Esophagus muscularis mucosa (tissue), 4 donors: ENCODE results near the gene SPDYE17. TPM values are rescaled to one million over a fixed set of nuclear protein-coding genes. Genes with fewer than 3 reads are reported as not detected.
A peak's percentile ranks its signal among the peaks of the same experiment; 100 is the strongest.
"Not testable (repeated sequence)": the region's sequence is repeated elsewhere in the genome, so short reads cannot be mapped to it uniquely, and the experiment has no call there.

Experiments
- DNase-seq: peaks from one replicate; pipeline ENCODE4 v3.0.0-alpha.2; 2017; ENCODE audit errors: extremely low spot score
- H3K27ac ChIP-seq, 4 donors: fragments of 200-600 bp; sonication (generic); replicated peaks in 1 of 4; 1 replicate in 3 of 4; 2 replicates in 1 of 4; pipeline ENCODE4 v1.5.1; 2016 to 2019; ENCODE audit warnings: mild to moderate bottlenecking in 1 of 4
- H3K27me3 ChIP-seq, 4 donors: fragments of 200-600 bp; sonication (generic); one replicate each; pipeline versions ENCODE4 v1.5.1 to v1.6.0; 2016 to 2019
- H3K36me3 ChIP-seq, 4 donors: fragments of 200-600 bp; sonication (generic); one replicate each; pipeline ENCODE4 v1.5.1; 2016 to 2019
- H3K4me1 ChIP-seq, 4 donors: fragments of 200-600 bp; sonication (generic); one replicate each; pipeline ENCODE4 v1.5.1; 2016 to 2019
- H3K4me3 ChIP-seq, 4 donors: fragments of 200-600 bp; sonication (generic); 1 replicate in 2 of 4; 2 replicates in 2 of 4; pipeline ENCODE4 v1.5.1; 2016 to 2019; ENCODE audit warnings: mild to moderate bottlenecking in 4 of 4, moderate library complexity in 1 of 4
- H3K9me3 ChIP-seq, 4 donors: fragments of 200-600 bp; sonication (generic); 1 replicate in 3 of 4; 2 replicates in 1 of 4; pipeline ENCODE4 v1.5.1; 2016 to 2019
- WGBS: methylation state at CpG from one replicate; pipeline ENCODE4 v1.1.5; 2018; 5-methylcytosine and 5-hydroxymethylcytosine counted together
- intact Hi-C: fragments of 100-400 bp; cut with DNase I; formaldehyde crosslinking; loops from one replicate; pipeline ENCODE4 v1.15.1; 2023
- total RNA-seq, 4 donors: library from RNA; depleted of rRNA; stranded (reverse); fragments of >200 nt; gene quantifications; one replicate each; pipeline versions ENCODE4 v1.1.0 to v1.2.1, GENCODE V29; 2016

Gene SPDYE17
- total RNA-seq = not detected

DNA sequence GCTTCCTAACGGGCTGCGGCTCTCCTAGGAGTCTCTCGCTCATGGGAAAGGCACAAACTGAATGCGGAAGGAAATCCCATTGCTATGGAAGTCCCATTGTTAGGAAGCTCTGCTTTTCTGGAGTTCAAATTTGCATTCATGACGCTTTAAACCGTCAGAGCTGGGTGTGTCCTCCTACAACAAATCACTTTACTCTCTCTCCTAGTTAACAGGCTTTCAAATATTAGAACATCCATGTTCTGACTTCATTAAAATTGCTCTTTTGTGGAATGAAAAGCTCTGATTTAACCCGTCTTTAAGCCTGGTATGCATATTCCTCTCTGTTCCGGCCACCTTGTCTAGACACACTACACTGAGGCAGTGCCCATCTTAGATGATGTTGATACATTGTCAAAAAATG is at the start of gene SPDYE17:
Gene SPDYE17, minus strand, starts transcription at position 101 of the 400 bp plus-strand sequence. CDS start 1,791 bp downstream, outside the sequence.
- H3K9me3 ChIP-seq, H3K4me1 ChIP-seq, H3K27ac ChIP-seq, H3K27me3 ChIP-seq, H3K36me3 ChIP-seq, intact Hi-C loops, DNase-seq, H3K4me3 ChIP-seq: not testable (repeated sequence)
- no CpG with 5 or more reads among the region's 8 CpGs for WGBS

DNA sequence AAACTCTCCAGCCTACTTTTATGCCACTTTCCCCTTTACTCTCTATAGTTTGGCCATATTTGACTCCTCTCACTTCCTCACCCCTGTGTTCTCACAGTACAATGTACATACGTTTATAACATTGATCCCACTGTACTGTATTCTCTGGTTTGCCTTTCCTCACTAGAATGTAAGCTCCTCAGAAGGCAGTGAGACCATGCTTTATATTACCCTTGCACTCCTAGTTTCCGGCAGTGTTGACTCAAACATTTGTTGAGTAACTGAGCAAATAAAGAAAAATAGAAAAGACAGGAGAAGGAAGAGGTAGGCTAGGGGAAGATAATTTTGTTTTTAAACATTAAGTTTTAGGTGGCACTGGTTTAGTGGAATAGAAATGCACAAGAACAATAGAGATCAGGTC is 48.1 kb upstream of the SPDYE17 start:
- H3K27me3 ChIP-seq, H3K27ac ChIP-seq, H3K4me3 ChIP-seq, H3K36me3 ChIP-seq, DNase-seq, intact Hi-C loops, H3K9me3 ChIP-seq, H3K4me1 ChIP-seq: not testable (repeated sequence)
- 77% methylated on average over 2 of the region's 2 CpGs for WGBS

DNA sequence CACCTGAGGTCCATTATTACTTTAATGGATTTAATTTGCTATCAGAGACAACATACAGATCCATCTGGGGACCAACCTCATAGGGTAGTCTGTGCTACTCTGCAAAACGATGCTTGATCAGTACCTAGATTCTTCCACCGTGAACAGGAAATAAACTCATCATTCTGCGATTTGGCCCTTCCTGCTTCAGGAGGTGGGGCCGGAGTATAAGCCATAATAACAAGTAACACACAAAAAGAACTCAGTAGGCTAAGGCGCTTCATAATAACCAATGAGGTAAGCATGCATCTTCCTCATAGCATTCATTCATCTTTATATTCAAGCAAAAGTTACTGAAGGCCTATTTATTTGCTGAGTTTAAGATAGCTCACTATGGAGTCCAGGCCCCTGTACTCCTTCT is 47.5 kb upstream of the SPDYE17 start:
- H3K27ac ChIP-seq, intact Hi-C loops, H3K4me3 ChIP-seq, DNase-seq, H3K9me3 ChIP-seq, H3K36me3 ChIP-seq, H3K4me1 ChIP-seq, H3K27me3 ChIP-seq: not testable (repeated sequence)
- WGBS = no CpG with 5 or more reads among the region's 5 CpGs

DNA sequence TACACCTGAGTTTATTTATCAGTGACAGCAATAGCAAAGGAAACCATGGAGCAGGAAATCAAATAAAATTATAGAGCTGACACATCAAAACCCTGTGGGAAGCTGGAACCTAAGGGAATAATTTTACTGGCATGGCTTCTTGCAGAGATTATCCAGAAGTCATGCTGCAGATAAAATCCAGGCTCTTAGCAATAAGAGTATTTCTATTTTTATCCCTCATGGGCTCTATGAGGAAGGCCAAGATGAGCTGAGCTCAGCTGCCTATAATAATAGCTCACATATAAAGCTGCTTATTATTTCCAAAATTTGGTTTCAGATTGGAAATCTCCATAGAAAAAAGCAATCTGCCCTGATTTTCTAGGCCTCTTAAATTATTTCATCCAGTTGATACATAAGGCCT is 47.0 kb upstream of the SPDYE17 start:
- DNase-seq, H3K4me1 ChIP-seq, H3K9me3 ChIP-seq, H3K4me3 ChIP-seq, H3K27me3 ChIP-seq, intact Hi-C loops, H3K27ac ChIP-seq, H3K36me3 ChIP-seq: not testable (repeated sequence)

GRCh38 chr7:77077060-77077459 is 44.9 kb upstream of the SPDYE17 start:
- H3K27ac ChIP-seq, DNase-seq, intact Hi-C loops, H3K27me3 ChIP-seq, H3K36me3 ChIP-seq, H3K4me3 ChIP-seq, H3K9me3 ChIP-seq: not testable (repeated sequence)
- peaks cover 0 to 10% (median 3%) of the 10 kb centered on the region in 4 donors for H3K4me1 ChIP-seq
- 84% methylated on average over 5 of the region's 5 CpGs for whole genome bisulfite sequencing

GRCh38 chr7:77074786-77075396 is 42.7 kb upstream of the SPDYE17 start:
- H3K9me3 ChIP-seq, H3K27ac ChIP-seq, intact Hi-C loops, H3K27me3 ChIP-seq, DNase-seq, H3K4me3 ChIP-seq, H3K36me3 ChIP-seq: not testable (repeated sequence)
- peaks cover 0 to 10% (median 3%) of the 10 kb centered on the region in 4 donors for H3K4me1 ChIP-seq
- WGBS = 71% methylated on average over 1 of the region's 6 CpGs

DNA sequence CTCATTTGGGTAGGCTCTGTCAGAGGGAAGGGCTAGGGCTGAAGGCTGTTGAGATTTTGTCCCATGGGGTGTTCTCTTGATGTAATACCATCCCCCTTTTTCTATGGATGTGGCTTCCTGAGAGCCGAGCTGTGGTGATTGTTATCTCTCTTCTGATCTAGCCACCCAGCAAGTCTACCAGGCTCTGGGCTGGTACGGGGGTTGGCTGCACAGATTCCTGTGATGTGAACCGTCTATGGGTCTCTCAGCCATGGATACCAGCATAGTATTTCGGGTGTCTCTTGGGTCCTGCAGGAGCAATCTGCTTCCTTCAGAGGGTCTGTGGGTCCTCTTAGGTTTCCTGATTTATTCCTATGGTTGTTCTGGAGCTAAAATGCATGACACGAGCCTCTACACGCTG is 38.9 kb upstream of the SPDYE17 start:
- DNase-seq, H3K27ac ChIP-seq, H3K36me3 ChIP-seq, H3K9me3 ChIP-seq, H3K4me1 ChIP-seq, H3K4me3 ChIP-seq, H3K27me3 ChIP-seq, intact Hi-C loops: not testable (repeated sequence)
- 100% methylated on average over 5 of the region's 6 CpGs for whole genome bisulfite sequencing

DNA sequence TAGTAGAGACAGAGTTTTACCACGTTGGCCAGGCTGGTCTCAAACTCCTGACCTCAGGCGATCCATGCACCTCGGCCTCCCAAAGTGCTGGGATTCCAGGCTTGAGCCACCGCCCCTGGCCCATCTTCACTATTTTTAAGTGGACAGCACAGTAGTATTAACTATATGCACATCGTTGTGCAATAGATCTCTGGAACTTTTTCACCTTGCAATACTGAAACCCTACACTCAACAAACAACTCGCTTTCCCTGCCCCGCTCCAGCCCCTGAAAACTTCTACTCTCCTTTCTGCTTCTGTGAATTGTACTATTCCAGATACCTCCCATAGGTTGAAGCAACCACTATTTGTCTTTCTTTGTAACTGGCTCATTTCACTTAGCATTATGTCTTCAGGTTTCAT is 33.7 kb upstream of the SPDYE17 start:
- 95% methylated on average over 7 of the region's 7 CpGs for WGBS
- H3K27ac ChIP-seq, H3K27me3 ChIP-seq, H3K4me3 ChIP-seq, intact Hi-C loops, DNase-seq, H3K9me3 ChIP-seq, H3K4me1 ChIP-seq: not testable (repeated sequence)
- H3K36me3 ChIP-seq = peaks cover 0 to 12% (median 0%) of the 10 kb centered on the region in 4 donors

- H3K27ac ChIP-seq, DNase-seq, H3K4me3 ChIP-seq, H3K4me1 ChIP-seq, H3K9me3 ChIP-seq, H3K27me3 ChIP-seq, intact Hi-C loops: not testable (repeated sequence)
- peaks cover 0 to 17% (median 2%) of the 10 kb centered on the region in 4 donors for H3K36me3 ChIP-seq
- WGBS = 90% methylated on average over 3 of the region's 4 CpGs
Observed at GRCh38 chr7:77063732-77064131, 31.6 kb upstream of the SPDYE17 start.

- H3K9me3 ChIP-seq, H3K4me1 ChIP-seq, H3K4me3 ChIP-seq, H3K27ac ChIP-seq, H3K27me3 ChIP-seq, DNase-seq, intact Hi-C loops: not testable (repeated sequence)
- WGBS = 90% methylated on average over 2 of the region's 4 CpGs
- peaks cover 0 to 17% (median 2%) of the 10 kb centered on the region in 4 donors for H3K36me3 ChIP-seq
Observed at GRCh38 chr7:77062557-77062956, 30.4 kb upstream of the SPDYE17 start, which contains the start of gene SPDYE18. Gene SPDYE18 (minus strand): TSS chr7:77062558. CDS start chr7:77060512, 2,046 bp downstream.

DNA sequence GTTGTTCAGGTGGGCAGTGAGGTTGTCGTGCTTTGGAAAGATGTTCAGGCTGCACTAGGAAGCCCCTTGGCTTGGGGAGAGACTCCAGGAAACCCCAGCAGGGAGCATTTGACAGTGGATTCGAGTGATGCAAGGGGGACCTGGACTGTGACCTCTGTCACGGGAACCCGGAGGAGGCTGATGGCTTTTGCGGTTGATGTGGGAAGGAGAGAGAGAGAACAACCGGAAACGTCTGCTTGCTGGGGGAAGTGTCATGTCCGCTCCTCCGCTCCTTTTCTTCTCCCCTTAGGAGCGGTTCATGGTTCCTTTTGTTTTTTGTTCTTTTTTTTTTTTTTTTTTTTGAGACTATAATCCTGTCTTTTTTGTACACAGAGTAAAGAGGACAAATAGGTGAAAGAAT is 5.8 kb downstream of the SPDYE17 start:
- H3K9me3 ChIP-seq, H3K27me3 ChIP-seq, H3K4me1 ChIP-seq, H3K36me3 ChIP-seq, H3K4me3 ChIP-seq, intact Hi-C loops, DNase-seq, H3K27ac ChIP-seq: not testable (repeated sequence)
- WGBS = no CpG with 5 or more reads among the region's 10 CpGs

- Histone ChIP-seq H3K27ac (peak overlapping the region in 1 of 4 donors; percentile 74), H3K4me1 (peaks cover 0 to 24% (median 6%) of the 10 kb centered on the region in 4 donors)
- H3K4me3 ChIP-seq, DNase-seq, intact Hi-C loops, H3K27me3 ChIP-seq, H3K36me3 ChIP-seq, H3K9me3 ChIP-seq: not testable (repeated sequence)
- 66% methylated on average over 12 of the region's 16 CpGs for WGBS
Observed at GRCh38 chr7:77010074-77010680, 22.0 kb downstream of the SPDYE17 start.
